Measurements from ENCODE around the gene GDPD2. TPM values are rescaled to one million over a fixed set of nuclear protein-coding genes. Genes with fewer than 3 reads are reported as not detected.

Gene GDPD2
- total RNA-seq, 4 donors from 2014 or later = 0.35 TPM; not detected in 3

DNA sequence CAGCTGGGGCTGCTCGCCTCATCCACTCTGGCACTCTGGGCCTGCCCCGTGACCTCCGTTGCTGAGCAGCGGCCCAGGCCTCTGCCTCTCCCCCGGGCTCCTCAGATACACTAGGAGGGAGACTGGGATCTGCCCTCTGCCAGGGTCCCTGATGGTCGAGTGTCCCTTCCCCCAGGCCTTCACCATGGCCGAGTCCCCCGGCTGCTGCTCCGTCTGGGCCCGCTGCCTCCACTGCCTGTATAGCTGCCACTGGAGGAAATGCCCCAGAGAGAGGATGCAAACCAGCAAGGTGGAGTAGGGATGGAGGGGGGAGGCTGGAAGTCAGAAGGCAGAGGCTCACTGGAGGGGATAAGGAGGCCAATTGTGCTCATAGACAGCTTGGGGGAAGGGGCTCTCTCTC lies 1.7 kb downstream of the GDPD2 start:
- H3K27me3 ChIP-seq = peaks cover 4% of the 10 kb centered on the region
- H3K27ac ChIP-seq = no peak overlapping the region
- no peaks in the 10 kb centered on the region for H3K9me3 ChIP-seq
- ATAC-seq = no peak
- no peaks in the 10 kb centered on the region for H3K4me1 ChIP-seq
- TF ChIP-seq POLR2AphosphoS5 (IDR thresholded peaks at IDR 0.05) = no peak
- no peak for TF ChIP-seq EP300 (IDR thresholded peaks at IDR 0.05)
- WGBS, 2 donors (ENCODE audit: low coverage in 1 of 2) = no CpG with 5 or more reads among the region's 10 CpGs
- no peak overlapping the region for H3K4me3 ChIP-seq
- H3K36me3 ChIP-seq = no peaks in the 10 kb centered on the region

DNA sequence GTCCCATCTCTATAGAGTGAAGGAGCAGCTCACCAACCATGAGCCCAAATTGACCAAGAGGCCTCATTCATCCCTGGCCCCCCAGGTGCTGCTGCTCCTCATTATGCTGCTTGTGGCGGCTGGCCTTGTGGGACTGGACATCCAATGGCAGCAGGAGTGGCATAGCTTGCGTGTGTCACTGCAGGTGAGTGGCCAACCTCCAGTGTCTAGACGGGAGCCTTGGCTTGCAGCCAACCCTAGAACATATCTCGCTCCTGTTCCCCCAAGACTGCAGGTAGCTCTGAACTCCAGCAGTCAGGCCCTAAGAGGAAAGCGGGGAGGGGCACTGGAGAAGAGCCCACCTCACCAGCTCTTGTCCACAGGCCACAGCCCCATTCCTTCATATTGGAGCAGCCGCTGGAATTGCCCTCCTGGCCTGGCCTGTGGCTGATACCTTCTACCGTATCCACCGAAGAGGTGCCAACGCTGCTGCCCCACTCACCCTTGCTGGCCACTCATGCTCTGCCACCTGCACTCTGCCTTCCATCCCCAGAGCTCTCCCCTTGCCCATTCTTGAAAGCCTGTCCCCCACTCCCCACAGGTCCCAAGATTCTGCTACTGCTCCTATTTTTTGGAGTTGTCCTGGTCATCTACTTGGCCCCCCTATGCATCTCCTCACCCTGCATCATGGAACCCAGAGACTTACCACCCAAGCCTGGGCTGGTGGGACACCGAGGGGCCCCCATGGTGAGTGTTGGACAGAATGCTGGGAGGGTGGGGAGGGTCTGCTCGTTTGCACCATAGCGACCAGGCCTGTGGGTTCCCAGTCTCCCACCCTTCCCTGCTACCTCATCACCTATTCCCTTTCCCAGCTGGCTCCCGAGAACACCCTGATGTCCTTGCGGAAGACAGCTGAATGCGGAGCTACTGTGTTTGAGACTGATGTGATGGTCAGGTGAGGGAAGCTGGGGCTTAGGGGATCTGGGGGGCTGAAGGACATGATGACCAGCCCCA lies 3.5 kb downstream of the GDPD2 start:
- Histone ChIP-seq H3K4me1 (no peaks in the 10 kb centered on the region), H3K9me3 (no peaks in the 10 kb centered on the region), H3K4me3 (no peak overlapping the region), H3K27ac (no peak overlapping the region), H3K36me3 (no peaks in the 10 kb centered on the region), H3K27me3 (peaks cover 3% of the 10 kb centered on the region)
- 80 to 89% methylated on average over 3 of the region's 15 CpGs for WGBS, 2 donors (ENCODE audit: low coverage in 1 of 2)
- ATAC-seq = no peak
- TF ChIP-seq, protein P1, sequence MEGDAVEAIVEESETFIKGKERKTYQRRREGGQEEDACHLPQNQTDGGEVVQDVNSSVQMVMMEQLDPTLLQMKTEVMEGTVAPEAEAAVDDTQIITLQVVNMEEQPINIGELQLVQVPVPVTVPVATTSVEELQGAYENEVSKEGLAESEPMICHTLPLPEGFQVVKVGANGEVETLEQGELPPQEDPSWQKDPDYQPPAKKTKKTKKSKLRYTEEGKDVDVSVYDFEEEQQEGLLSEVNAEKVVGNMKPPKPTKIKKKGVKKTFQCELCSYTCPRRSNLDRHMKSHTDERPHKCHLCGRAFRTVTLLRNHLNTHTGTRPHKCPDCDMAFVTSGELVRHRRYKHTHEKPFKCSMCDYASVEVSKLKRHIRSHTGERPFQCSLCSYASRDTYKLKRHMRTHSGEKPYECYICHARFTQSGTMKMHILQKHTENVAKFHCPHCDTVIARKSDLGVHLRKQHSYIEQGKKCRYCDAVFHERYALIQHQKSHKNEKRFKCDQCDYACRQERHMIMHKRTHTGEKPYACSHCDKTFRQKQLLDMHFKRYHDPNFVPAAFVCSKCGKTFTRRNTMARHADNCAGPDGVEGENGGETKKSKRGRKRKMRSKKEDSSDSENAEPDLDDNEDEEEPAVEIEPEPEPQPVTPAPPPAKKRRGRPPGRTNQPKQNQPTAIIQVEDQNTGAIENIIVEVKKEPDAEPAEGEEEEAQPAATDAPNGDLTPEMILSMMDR (IDR thresholded peaks at IDR 0.05) = no peak
- TF ChIP-seq EP300 (IDR thresholded peaks at IDR 0.05) = no peak
- TF ChIP-seq POLR2AphosphoS5 (IDR thresholded peaks at IDR 0.05) = no peak
- TF ChIP-seq POLR2A (IDR thresholded peaks at IDR 0.05) = no peak

- Histone ChIP-seq H3K4me3 (no peak overlapping the region), H3K9me3 (no peaks in the 10 kb centered on the region), H3K4me1 (no peaks in the 10 kb centered on the region), H3K27me3 (no peaks in the 10 kb centered on the region), H3K36me3 (no peaks in the 10 kb centered on the region), H3K27ac (no peak overlapping the region)
- no peak for ATAC-seq
- TF ChIP-seq POLR2A (IDR thresholded peaks at IDR 0.05) (no peak), EP300 (IDR thresholded peaks at IDR 0.05) (no peak), POLR2AphosphoS5 (IDR thresholded peaks at IDR 0.05) (no peak)
- TF ChIP-seq, protein P1 (IDR thresholded peaks at IDR 0.05) = no peak
- 73% methylated on average over 2 of the region's 2 CpGs; no CpG with 5 or more reads in 1 of the 2 donors for WGBS, 2 donors (ENCODE audit: low coverage in 1 of 2)
Measured at GRCh38 chrX:70427365-70427764, 4.3 kb downstream of the GDPD2 start.

DNA sequence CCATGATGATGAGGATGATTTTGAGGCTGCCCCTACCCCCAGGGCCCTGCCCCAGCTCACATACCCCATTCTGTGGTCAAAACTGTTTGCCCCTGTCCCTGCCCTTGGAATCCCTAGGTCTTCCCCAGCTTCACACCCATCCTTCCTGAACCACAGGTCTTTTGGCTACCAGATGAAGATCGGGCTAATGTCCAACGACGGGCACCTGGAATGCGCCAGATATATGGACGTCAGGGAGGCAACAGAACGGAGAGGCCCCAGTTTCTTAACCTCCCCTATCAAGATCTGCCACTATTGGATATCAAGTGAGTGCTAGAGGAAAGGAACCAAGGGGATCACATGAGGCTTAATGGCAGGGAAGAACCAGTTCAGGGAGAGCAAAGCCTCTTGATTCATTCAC lies 6.6 kb downstream of the GDPD2 start:
- Histone ChIP-seq H3K9me3 (no peaks in the 10 kb centered on the region), H3K36me3 (no peaks in the 10 kb centered on the region)
- 77% methylated on average over 5 of the region's 6 CpGs; no CpG with 5 or more reads in 1 of the 2 donors for WGBS, 2 donors (ENCODE audit: low coverage in 1 of 2)

More for the DNA sequence above, 6.6 kb downstream of the GDPD2 start:
- H3K27me3 ChIP-seq = no peaks in the 10 kb centered on the region
- ATAC-seq = no peak
- peaks cover 0 to 8% (median 0%) of the 10 kb centered on the region in 3 donors for H3K4me1 ChIP-seq
- TF ChIP-seq EP300 (IDR thresholded peaks at IDR 0.05) (no peak), POLR2A (IDR thresholded peaks at IDR 0.05) (no peak), POLR2AphosphoS5 (IDR thresholded peaks at IDR 0.05) (no peak)
- TF ChIP-seq, protein P1 (IDR thresholded peaks at IDR 0.05) = no peak
- no peak overlapping the region for H3K4me3 ChIP-seq
- H3K27ac ChIP-seq = no peak overlapping the region
